Measurements from ENCODE around the gene ITPA. TPM values are rescaled to one million over a fixed set of nuclear protein-coding genes. Genes with fewer than 3 reads are reported as not detected.

The ITPA gene
- total and polyA plus RNA-seq, 2 of the 4 experiments (the other 2 are of a cell fraction): 32.4 to 49.0 TPM

GRCh38 chr20:3246682-3247081 is 37.4 kb downstream of the ITPA start:
- Histone ChIP-seq H3K9ac (ENCODE audit: low read depth, low read length) (no peak overlapping the region), H3K18ac (ENCODE audit: low read depth, low read length) (no peak overlapping the region), H3K9me3 (ENCODE audit: control insufficient read depth, insufficient read depth, low read length) (no peaks in the 10 kb centered on the region), H2AK9ac (replicated peaks; ENCODE audit: low read depth, low read length, poor library complexity) (no peak overlapping the region), H3K27ac (ENCODE audit: insufficient read depth, low read length) (no peak overlapping the region), H3K4me1 (ENCODE audit: control insufficient read depth, insufficient read depth, low read length) (no peaks in the 10 kb centered on the region), H4K20me1 (ENCODE audit: insufficient read depth, low read length) (no peaks in the 10 kb centered on the region), H2BK15ac (ENCODE audit: low read depth, low read length) (no peak overlapping the region), H3K56ac (ENCODE audit: extremely low read depth, insufficient read depth, low read length) (no peak overlapping the region), H3K4ac (ENCODE audit: low read depth, low read length) (no peak overlapping the region), H4K8ac (ENCODE audit: low read depth in 2 of 2, low read length in 2 of 2) (no peak overlapping the region), H3K9me1 (ENCODE audit: insufficient read depth, low read length) (no peaks in the 10 kb centered on the region), H2BK120ac (ENCODE audit: low read depth, low read length) (no peak overlapping the region), H2BK20ac (ENCODE audit: low read depth, low read length) (no peak overlapping the region), H3K14ac (replicated peaks; ENCODE audit: low read depth, low read length) (no peak overlapping the region), H4K91ac (ENCODE audit: insufficient read depth, low read depth, low read length) (no peak overlapping the region), H3K4me2 (ENCODE audit: low read depth, low read length) (no peak overlapping the region), H3K79me1 (ENCODE audit: low read depth in 1 of 2, low read length in 2 of 2) (no peaks in the 10 kb centered on the region), H3K4me3 (ENCODE audit: insufficient read depth, low read depth, low read length) (no peak overlapping the region), H2BK5ac (ENCODE audit: low read depth, low read length, poor library complexity, severe bottlenecking) (no peak overlapping the region), H3K23ac (ENCODE audit: low read depth, low read length) (no peak overlapping the region), H4K5ac (ENCODE audit: low read depth, low read length) (no peak overlapping the region), H3K27me3 (ENCODE audit: control insufficient read depth, insufficient read depth, low read length) (peaks cover 6% of the 10 kb centered on the region; the same call in 1 of the 2 replicates), H2AK5ac (ENCODE audit: low read depth, low read length) (no peak overlapping the region), H2AFZ (replicated peaks; ENCODE audit: low read length, poor library complexity) (no peak overlapping the region), H3K36me3 (ENCODE audit: control insufficient read depth, insufficient read depth, low read length) (peaks cover 2% of the 10 kb centered on the region; the same call in 1 of the 2 replicates)
- no peak for ATAC-seq (ENCODE audit: low read depth)
- BruUV-seq (replicated peaks): no TSS peak
- TF ChIP-seq MXI1 (IDR thresholded peaks at IDR 0.05; ENCODE audit: borderline replicate concordance, low read depth, low read length): no peak
- TF ChIP-seq ELK1 (IDR thresholded peaks at IDR 0.05; ENCODE audit: borderline replicate concordance, low read depth, low read length): no peak
- no peak for TF ChIP-seq BHLHE40 (IDR thresholded peaks at IDR 0.05; ENCODE audit: low read depth, low read length)
- TF ChIP-seq CHD1 (IDR thresholded peaks at IDR 0.05; ENCODE audit: low read depth, low read length): no peak
- no peak for TF ChIP-seq RFX5 (IDR thresholded peaks at IDR 0.05; ENCODE audit: low read depth, low read length)
- TF ChIP-seq RAD21 (IDR thresholded peaks at IDR 0.05; ENCODE audit: low read length): no peak
- TF ChIP-seq RCOR1 (IDR thresholded peaks at IDR 0.05; ENCODE audit: insufficient replicate concordance, low read length): no peak
- TF ChIP-seq USF2 (IDR thresholded peaks at IDR 0.05; ENCODE audit: low read depth, low read length): no peak
- TF ChIP-seq FOS (IDR thresholded peaks at IDR 0.05; ENCODE audit: low read depth, low read length): no peak
- in situ Hi-C loops (cut with MboI; ENCODE audit: low sequenced_read_pairs) (no loop called here), dilution Hi-C loops (cut with HindIII; ENCODE audit: low sequenced_read_pairs, unreplicated experiment) (no loop called here), intact Hi-C loops (cut with micrococcal nuclease) (no loop called here)
- POLR2A ChIA-PET (ENCODE audit: unreplicated experiment): interaction anchor here (0.6 kb wide), 1 partner anchor 20 kb away, joined by 3 read pairs; no protein-coding TSS in a partner anchor
- CTCF ChIA-PET: no interaction called here
- no CpG with 5 or more reads among the region's 1 CpG for WGBS, 2 experiments (ENCODE audit: extremely low coverage in 2 of 2, insufficient read length in 1 of 2)
- no peak for DNase-seq

All from IMR-90 (cell line).